Stomach (tissue), 4 donors: ENCODE measurements around the gene SPRED3.

Experiments
- POLR2A ChIP-seq, 4 donors: fragments of 450-650 bp; IDR thresholded peaks; one replicate each; pipeline ENCODE4 v1.6.1; 2016; ENCODE audit warnings: antibody characterized with exemption in 4 of 4, control low read depth in 2 of 4, mild to moderate bottlenecking in 1 of 4, moderate library complexity in 1 of 4
- TF ChIP-seq, protein P1 (sequence below), 7 experiments: fragments of 450-650 bp in 4 of 7; fragments of 200-600 bp in 3 of 7; sonication (generic) in 3 of 7; IDR thresholded peaks; one replicate each; pipeline ENCODE4 v1.5.1; 2016 to 2019; ENCODE audit warnings: antibody characterized with exemption in 7 of 7, control low read depth in 2 of 7, mild to moderate bottlenecking in 1 of 7

DNA sequence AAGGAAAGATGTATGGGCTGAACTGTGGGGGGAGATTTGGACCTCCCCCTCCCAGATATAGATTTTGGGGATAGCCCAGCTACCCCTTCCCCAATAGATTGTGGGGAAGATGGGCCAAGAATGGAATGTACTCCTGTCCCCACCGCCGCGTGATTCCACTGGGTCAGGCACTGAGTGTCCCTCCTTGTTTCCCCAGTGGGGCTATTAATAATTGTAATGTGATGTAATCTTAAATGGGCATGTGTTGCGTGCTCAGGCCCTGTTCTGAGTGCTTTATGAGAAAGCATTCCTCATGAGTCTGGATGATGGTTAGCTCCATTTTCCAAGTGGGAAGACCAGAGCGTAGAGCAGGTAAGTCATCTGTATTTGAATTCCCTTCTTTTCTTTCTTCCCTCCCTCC is 12.7 kb upstream of the SPRED3 start:
- TF ChIP-seq, protein P1, sequence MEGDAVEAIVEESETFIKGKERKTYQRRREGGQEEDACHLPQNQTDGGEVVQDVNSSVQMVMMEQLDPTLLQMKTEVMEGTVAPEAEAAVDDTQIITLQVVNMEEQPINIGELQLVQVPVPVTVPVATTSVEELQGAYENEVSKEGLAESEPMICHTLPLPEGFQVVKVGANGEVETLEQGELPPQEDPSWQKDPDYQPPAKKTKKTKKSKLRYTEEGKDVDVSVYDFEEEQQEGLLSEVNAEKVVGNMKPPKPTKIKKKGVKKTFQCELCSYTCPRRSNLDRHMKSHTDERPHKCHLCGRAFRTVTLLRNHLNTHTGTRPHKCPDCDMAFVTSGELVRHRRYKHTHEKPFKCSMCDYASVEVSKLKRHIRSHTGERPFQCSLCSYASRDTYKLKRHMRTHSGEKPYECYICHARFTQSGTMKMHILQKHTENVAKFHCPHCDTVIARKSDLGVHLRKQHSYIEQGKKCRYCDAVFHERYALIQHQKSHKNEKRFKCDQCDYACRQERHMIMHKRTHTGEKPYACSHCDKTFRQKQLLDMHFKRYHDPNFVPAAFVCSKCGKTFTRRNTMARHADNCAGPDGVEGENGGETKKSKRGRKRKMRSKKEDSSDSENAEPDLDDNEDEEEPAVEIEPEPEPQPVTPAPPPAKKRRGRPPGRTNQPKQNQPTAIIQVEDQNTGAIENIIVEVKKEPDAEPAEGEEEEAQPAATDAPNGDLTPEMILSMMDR (IDR thresholded peaks at IDR 0.05): no peak
- TF ChIP-seq POLR2A (IDR thresholded peaks at IDR 0.05): no peak
